HG02981 (cell line): ENCODE data around the gene PPP6C.
A peak's percentile ranks its signal among the peaks of the same experiment; 100 is the strongest.
"Not testable (repeated sequence)": the region's sequence is repeated elsewhere in the genome, so short reads cannot be mapped to it uniquely, and the experiment has no call there.

Experiments
- ATAC-seq: cut with Tn5 transposase; IDR thresholded peaks from one replicate; pipeline ENCODE4 v1.9.1; 2021; ENCODE audit warnings: mild to moderate bottlenecking, moderate library complexity; ENCODE audit not compliant: unreplicated experiment

PPP6C gene

GRCh38 chr9:125183054-125183453 lies 6.5 kb downstream of the PPP6C start:
- no peak for ATAC-seq

- ATAC-seq, result not testable (repeated sequence)
Measured at GRCh38 chr9:125181756-125182155, 7.8 kb downstream of the PPP6C start.

- ATAC-seq, result no peak
Measured at GRCh38 chr9:125180876-125181275, 8.7 kb downstream of the PPP6C start.

GRCh38 chr9:125179776-125180175 lies 9.8 kb downstream of the PPP6C start:
- ATAC-seq, result not testable (repeated sequence)

- no peak for ATAC-seq
Measured at GRCh38 chr9:125177888-125178287, 11.7 kb downstream of the PPP6C start.

- no peak for ATAC-seq
Measured at GRCh38 chr9:125176636-125177035, 13.0 kb downstream of the PPP6C start.

GRCh38 chr9:125172031-125172755 lies 17.4 kb downstream of the PPP6C start:
- ATAC-seq, result no peak

GRCh38 chr9:125169895-125170294 lies 19.7 kb downstream of the PPP6C start:
- no peak for ATAC-seq

GRCh38 chr9:125166762-125167161 lies 22.8 kb downstream of the PPP6C start:
- no peak for ATAC-seq

GRCh38 chr9:125162891-125163290 lies 26.7 kb downstream of the PPP6C start:
- not testable (repeated sequence) for ATAC-seq

GRCh38 chr9:125161284-125161918 lies 28.2 kb downstream of the PPP6C start:
- no peak for ATAC-seq

GRCh38 chr9:125160750-125161149 lies 28.9 kb downstream of the PPP6C start:
- no peak for ATAC-seq

GRCh38 chr9:125156551-125156950 lies 33.1 kb downstream of the PPP6C start:
- ATAC-seq, result no peak

GRCh38 chr9:125153712-125154367 lies 35.8 kb downstream of the PPP6C start:
- ATAC-seq, result no peak

GRCh38 chr9:125151730-125152129 lies 37.9 kb downstream of the PPP6C start:
- ATAC-seq, result no peak

GRCh38 chr9:125150349-125151245 lies 39.0 kb downstream of the PPP6C start:
- no peak for ATAC-seq

- ATAC-seq, result no peak
Measured at GRCh38 chr9:125147401-125147951, 42.1 kb downstream of the PPP6C start.

GRCh38 chr9:125146247-125146646 lies 43.4 kb downstream of the PPP6C start:
- ATAC-seq, result no peak

- no peak for ATAC-seq
Measured at GRCh38 chr9:125145425-125145824, 44.2 kb downstream of the PPP6C start.

- ATAC-seq, result peak; percentile 98
Measured at GRCh38 chr9:125143377-125144090, 46.1 kb downstream of the PPP6C start, which contains the start of gene SCAI. Gene SCAI, minus strand, starts transcription at chr9:125143528. Its CDS starts 91 bp downstream, at chr9:125143437.
